Common myeloid progenitor, CD34-positive (primary cell): ENCODE data around the gene RUVBL2.

ENCODE experiments used
- CTCF ChIA-PET: fragments of 350-600 bp; sonication (Branson Sonifier 250); formaldehyde crosslinking; loops from one replicate; lab custom pipeline; 2021; ENCODE audit warnings: antibody characterized with exemption; lab: Charles Lee
- POLR2A ChIA-PET: fragments of 350-600 bp; sonication (Branson Sonifier 250); formaldehyde crosslinking; loops from one replicate; lab custom pipeline; 2021; ENCODE audit warnings: antibody characterized with exemption; lab: Charles Lee
- DNase-seq, 3 donors: peaks; one replicate each; pipeline versions ENCODE4 v3.0.0 to v3.0.0-alpha.2; 2013
- H3K27ac ChIP-seq, 2 experiments: 1 replicate in 1 of 2; 2 replicates in 1 of 2; pipeline ENCODE4 v1.7.0; 2013; ENCODE audit warnings: inconsistent platforms in 2 of 2, low read length in 2 of 2, mild to moderate bottlenecking in 2 of 2, low read depth in 1 of 2, moderate library complexity in 1 of 2; ENCODE audit not compliant: severe bottlenecking in 2 of 2, insufficient read depth in 1 of 2, poor library complexity in 1 of 2
- H3K27me3 ChIP-seq, 5 experiments: replicated peaks in 2 of 5; 1 replicate in 3 of 5; 2 replicates in 2 of 5; pipeline versions ENCODE4 v1.6.1 to v1.7.0; 2013; ENCODE audit warnings: low read length in 4 of 5, mild to moderate bottlenecking in 2 of 5, moderate library complexity in 2 of 5, inconsistent platforms in 1 of 5; ENCODE audit not compliant: insufficient read depth in 5 of 5, control insufficient read depth in 4 of 5
- H3K36me3 ChIP-seq, 4 experiments: 1 replicate in 2 of 4; 2 replicates in 2 of 4; pipeline versions ENCODE4 v1.6.1 to v1.7.0; 2013; ENCODE audit warnings: low read length in 3 of 4, control low read depth in 1 of 4, mild to moderate bottlenecking in 1 of 4; ENCODE audit not compliant: control insufficient read depth in 4 of 4, insufficient read depth in 4 of 4
- H3K4me1 ChIP-seq, 4 experiments: 1 replicate in 3 of 4; 2 replicates in 1 of 4; pipeline versions ENCODE4 v1.6.1 to v1.7.1; 2013; ENCODE audit warnings: low read length in 3 of 4, mild to moderate bottlenecking in 3 of 4, control low read depth in 1 of 4, inconsistent platforms in 1 of 4, moderate library complexity in 1 of 4; ENCODE audit not compliant: control insufficient read depth in 4 of 4, insufficient read depth in 4 of 4; ENCODE audit errors: control extremely low read depth in 1 of 4
- H3K4me3 ChIP-seq, 7 experiments: 1 replicate in 4 of 7; 2 replicates in 3 of 7; pipeline versions ENCODE4 v1.5.1 to v1.7.0; 2013; ENCODE audit warnings: mild to moderate bottlenecking in 7 of 7, low read length in 6 of 7, moderate library complexity in 6 of 7, inconsistent platforms in 2 of 7, low read depth in 2 of 7, control low read depth in 1 of 7; ENCODE audit not compliant: insufficient read depth in 4 of 7, control insufficient read depth in 1 of 7; ENCODE audit errors: extremely low read depth in 1 of 7
- H3K9me3 ChIP-seq, 5 experiments: 1 replicate in 4 of 5; 2 replicates in 1 of 5; pipeline versions ENCODE4 v1.6.1 to v1.7.1; 2013; ENCODE audit warnings: low read length in 4 of 5, mild to moderate bottlenecking in 2 of 5, inconsistent platforms in 1 of 5, low read depth in 1 of 5, moderate library complexity in 1 of 5; ENCODE audit not compliant: control insufficient read depth in 4 of 5, insufficient read depth in 2 of 5; ENCODE audit errors: control extremely low read depth in 1 of 5
- WGBS: methylation state at CpG from one replicate; pipeline ENCODE4 v1.1.5; 2013; ENCODE audit not compliant: insufficient coverage; 5-methylcytosine and 5-hydroxymethylcytosine counted together

Gene RUVBL2

DNA sequence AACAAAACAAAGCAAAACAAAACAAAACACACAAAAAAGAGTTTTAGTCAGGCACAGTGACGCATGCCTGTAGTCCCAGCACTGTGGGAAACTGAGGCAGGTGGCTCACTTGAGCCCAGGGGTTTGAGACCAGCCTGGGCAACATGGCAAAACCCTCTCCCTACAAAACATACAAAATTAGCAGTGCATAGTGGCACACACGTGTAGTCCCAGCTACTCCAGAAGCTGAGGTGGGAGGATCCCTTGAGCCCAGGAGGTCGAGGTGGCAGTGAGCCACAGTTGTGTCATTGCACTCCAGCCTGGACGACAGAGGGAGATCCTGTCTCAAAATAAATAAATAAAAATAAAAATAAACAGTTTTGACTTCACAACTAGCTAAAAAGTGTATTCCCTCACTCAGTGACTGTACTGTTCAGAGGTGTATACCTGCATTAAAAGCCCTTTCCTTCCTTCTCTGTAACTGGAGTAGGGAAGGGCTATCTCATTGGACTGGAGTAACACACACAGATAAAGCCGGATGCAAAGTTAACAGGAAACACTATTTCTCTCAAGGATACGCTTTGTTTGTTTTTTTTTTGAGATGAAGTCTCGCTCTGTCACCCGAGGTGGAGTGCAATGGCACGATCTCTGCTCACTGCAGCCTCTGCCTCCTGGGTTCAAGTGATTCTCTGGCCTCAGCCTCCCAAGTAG, 42.7 kb upstream of the RUVBL2 start:
- no peak overlapping the region for H3K27ac ChIP-seq
- peaks cover 0 to 2% (median under 1%) of the 10 kb centered on the region in 4 experiments for H3K36me3 ChIP-seq
- POLR2A ChIA-PET, result interaction anchor here (0.6 to 0.9 kb wide), 3 partner anchors 13 to 45 kb away, joined by 3 to 4 read pairs (median 3); no protein-coding TSS in a partner anchor
- 100% methylated on average over 5 of the region's 9 CpGs for WGBS
- no peak overlapping the region for H3K4me3 ChIP-seq
- H3K4me1 ChIP-seq, result peaks cover 0 to 15% (median 14%) of the 10 kb centered on the region in 4 experiments
- DNase-seq, result no peak
- no peaks in the 10 kb centered on the region for H3K27me3 ChIP-seq
- H3K9me3 ChIP-seq, result peaks cover 0 to 10% (median 9%) of the 10 kb centered on the region in 5 experiments
- CTCF ChIA-PET, result interaction anchor here (1.0 to 1.5 kb wide), 2 partner anchors 9 to 21 kb away, joined by 3 to 4 read pairs; no protein-coding TSS in a partner anchor

DNA sequence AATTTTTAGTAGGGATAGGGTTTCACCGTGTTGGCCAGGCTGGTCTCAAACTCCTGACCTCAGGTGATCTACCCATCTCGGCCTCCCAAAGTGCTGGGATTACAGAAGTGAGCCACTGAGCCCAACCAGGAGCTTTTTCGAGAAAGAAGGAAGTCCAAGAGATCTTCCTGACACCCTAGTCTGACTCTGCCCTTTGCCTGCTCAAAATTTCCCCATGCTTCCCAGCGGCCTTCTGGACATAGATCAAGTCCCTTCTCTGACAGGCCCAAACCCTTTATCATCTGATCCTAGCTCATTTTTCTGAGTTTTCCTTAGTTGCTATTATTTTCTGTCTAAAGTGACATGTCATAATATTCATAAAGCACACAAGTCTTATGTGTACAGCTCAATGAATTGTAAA, 40.5 kb upstream of the RUVBL2 start:
- H3K27ac ChIP-seq, result no peak overlapping the region
- no peak for DNase-seq
- H3K36me3 ChIP-seq, result peaks cover 0 to 9% (median 6%) of the 10 kb centered on the region in 4 experiments
- 85% methylated on average over 4 of the region's 4 CpGs for whole genome bisulfite sequencing
- no peak overlapping the region for H3K4me3 ChIP-seq
- H3K9me3 ChIP-seq, result peaks cover 0 to 2% (median 0%) of the 10 kb centered on the region in 5 experiments
- no peaks in the 10 kb centered on the region for H3K27me3 ChIP-seq
- H3K4me1 ChIP-seq, result peaks cover 0 to 19% (median 18%) of the 10 kb centered on the region in 4 experiments
- POLR2A ChIA-PET, result interaction anchor here (0.6 to 1.2 kb wide), 2 partner anchors 12 to 34 kb away, joined by 3 read pairs; partner anchors contain the start of gene FTL
- CTCF ChIA-PET, result interaction anchor here (0.7 to 1.8 kb wide), 7 partner anchors 8 to 158 kb away, joined by 3 to 6 read pairs (median 4); partner anchors contain the start of genes FTL, GYS1 and RUVBL2

DNA sequence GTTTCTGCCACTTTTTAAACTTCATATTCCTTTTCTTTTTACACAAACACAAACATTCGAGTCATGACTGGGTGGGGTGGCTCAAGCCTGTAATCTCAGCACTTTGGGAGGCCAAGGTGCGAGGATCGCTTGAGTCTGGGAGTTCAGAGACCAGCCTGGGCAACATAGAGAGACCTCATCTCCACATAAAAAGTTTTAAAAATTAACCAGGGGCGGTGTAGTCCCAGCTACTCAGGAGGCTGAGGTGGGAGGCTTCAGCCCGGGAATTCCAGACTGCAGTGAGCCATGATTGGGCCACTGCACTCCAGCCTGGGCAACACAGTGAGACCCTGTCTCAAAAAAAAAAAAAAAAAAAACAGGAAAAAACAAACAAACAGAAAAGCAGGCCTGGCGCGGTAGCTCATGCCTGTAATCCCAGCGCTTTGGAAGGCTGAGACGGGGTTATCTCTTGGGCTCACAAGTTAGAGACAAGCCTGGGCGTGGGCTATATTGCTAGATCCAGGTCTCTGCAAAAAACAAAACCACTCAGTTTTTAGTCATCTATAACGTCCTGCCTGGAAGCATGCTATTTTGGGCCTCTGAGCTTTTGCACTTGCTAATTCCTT, 39.6 kb upstream of the RUVBL2 start:
- POLR2A ChIA-PET, result interaction anchor here (0.6 to 1.4 kb wide), 3 partner anchors 10 to 82 kb away, joined by 3 to 8 read pairs (median 3); partner anchors contain the start of gene PPP1R15A
- Histone ChIP-seq H3K4me3 (peak overlapping the region; percentile 75 to 95 (median 91)), H3K27ac (peak overlapping the region in 1 of 2 experiments; percentile 83)

DNA sequence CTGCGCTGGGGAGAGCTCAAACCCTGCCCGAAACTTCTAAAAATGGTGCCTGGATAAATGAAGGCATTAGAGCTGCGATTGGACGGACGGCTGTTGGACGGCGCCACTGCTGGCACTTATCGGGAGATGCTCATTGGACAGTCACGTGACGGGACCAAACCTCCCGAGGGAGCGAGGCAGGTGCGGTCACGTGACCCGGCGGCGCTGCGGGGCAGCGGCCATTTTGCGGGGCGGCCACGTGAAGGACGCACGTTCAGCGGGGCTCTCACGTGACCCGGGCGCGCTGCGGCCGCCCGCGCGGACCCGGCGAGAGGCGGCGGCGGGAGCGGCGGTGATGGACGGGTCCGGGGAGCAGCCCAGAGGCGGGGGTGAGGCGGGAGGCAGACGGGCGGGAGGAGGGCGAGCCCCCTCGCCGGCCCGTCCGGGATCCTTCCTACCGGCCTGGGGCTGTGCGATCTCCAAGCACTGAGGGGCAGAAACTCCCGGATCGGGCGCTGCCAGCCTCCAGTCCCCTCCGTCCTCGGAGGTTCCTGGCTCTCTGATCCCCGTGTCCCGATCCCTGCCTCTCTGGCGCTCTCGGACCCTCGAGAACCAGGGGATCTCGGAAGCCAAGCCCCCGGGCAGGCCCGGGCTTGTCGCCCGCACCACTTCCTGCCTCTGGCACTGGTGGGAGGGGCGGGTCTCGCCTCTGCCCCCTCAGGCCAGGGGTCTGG, 38.9 kb upstream of the RUVBL2 start, which contains the start of gene BAX:
BAX (plus strand) TSS at position 281 of the 713 bp plus-strand sequence; CDS start at position 335, 54 bp downstream.
- Histone ChIP-seq H3K27ac (peak within 1 kb of the TSS; percentile 72 to 83), H3K27me3 (no peaks in the 10 kb centered on the region), H3K4me3 (peak within 1 kb of the TSS; percentile 75 to 95 (median 91)), H3K9me3 (no peaks in the 10 kb centered on the region), H3K36me3 (peaks cover 2 to 11% (median 6%) of the 10 kb centered on the region in 4 experiments), H3K4me1 (peaks cover 0 to 19% (median 18%) of the 10 kb centered on the region in 4 experiments)
- 0% methylated on average over 55 of the region's 71 CpGs for WGBS
- CTCF ChIA-PET, result interaction anchor here (0.6 to 1.8 kb wide), 7 partner anchors 10 to 167 kb away, joined by 3 to 6 read pairs (median 4); partner anchors contain the start of gene FTL
- peak; percentile 84 to 89 (median 86) for DNase-seq
- POLR2A ChIA-PET, result interaction anchor here (0.6 to 1.9 kb wide), 4 partner anchors 9 to 83 kb away, joined by 3 to 8 read pairs (median 4); partner anchors contain the start of gene PPP1R15A

More for the DNA sequence above, 39.6 kb upstream of the RUVBL2 start:
- 89% methylated on average over 7 of the region's 11 CpGs for WGBS
- no peaks in the 10 kb centered on the region for H3K27me3 ChIP-seq
- DNase-seq, result no peak
- peaks cover 2 to 11% (median 6%) of the 10 kb centered on the region in 4 experiments for H3K36me3 ChIP-seq
- H3K9me3 ChIP-seq, result no peaks in the 10 kb centered on the region
- peaks cover 0 to 19% (median 18%) of the 10 kb centered on the region in 4 experiments for H3K4me1 ChIP-seq
- CTCF ChIA-PET, result interaction anchor here (1.1 to 1.8 kb wide), 6 partner anchors 9 to 166 kb away, joined by 3 to 6 read pairs (median 5); partner anchors contain the start of gene FTL

DNA sequence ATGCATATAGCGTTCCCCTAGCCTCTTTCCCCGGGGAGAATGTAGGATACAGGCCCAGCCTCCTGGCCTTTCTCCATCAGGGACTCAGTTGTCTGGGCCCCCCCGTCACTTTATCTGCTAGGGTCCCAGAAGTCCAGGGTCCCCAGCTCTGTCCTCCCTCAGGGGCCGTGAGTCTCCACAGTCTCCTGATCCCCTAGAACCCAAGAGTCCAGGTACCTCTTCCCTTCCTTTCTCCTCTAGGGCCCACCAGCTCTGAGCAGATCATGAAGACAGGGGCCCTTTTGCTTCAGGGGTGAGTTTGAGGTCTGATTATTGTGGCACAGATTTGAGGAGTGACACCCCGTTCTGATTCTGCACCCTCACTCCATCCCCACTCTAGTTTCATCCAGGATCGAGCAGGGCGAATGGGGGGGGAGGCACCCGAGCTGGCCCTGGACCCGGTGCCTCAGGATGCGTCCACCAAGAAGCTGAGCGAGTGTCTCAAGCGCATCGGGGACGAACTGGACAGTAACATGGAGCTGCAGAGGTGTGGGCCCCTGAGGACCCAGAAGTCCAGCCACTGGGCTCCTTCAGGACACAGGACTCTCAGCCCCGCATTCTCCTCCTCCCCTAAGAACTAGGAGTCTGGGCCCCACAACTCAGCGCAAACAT, 38.3 kb upstream of the RUVBL2 start:
- peaks cover 0 to 21% (median 18%) of the 10 kb centered on the region in 4 experiments for H3K4me1 ChIP-seq
- CTCF ChIA-PET, result interaction anchor here (0.6 to 1.3 kb wide), 3 partner anchors 15 to 82 kb away, joined by 3 to 5 read pairs (median 3); no protein-coding TSS in a partner anchor

DNA sequence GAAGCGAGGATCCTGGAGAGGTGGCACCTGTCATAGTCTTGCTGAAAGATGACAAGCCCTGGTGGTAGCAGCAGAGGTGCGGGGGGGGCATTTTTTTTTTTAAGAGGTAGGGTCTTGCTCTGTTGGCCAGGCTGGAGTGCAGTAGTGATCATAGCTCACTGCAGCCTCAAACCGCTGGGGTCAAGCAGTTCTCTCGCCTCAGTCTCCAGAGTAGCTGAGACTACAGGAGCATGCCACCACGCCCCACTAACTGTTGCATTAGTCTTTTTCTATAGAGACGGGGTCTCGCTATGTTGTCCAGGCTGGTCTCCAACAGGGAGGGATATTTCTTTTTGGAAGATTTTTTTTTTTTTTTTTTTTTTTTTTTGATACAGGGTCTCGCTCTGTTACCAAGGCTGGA, 35.7 kb upstream of the RUVBL2 start:
- CTCF ChIA-PET, result interaction anchor here (1.0 to 1.4 kb wide), 2 partner anchors 15 to 84 kb away, joined by 3 to 4 read pairs; no protein-coding TSS in a partner anchor

More for the DNA sequence above, 38.3 kb upstream of the RUVBL2 start:
- Histone ChIP-seq H3K4me3 (peak overlapping the region; percentile 75 to 95 (median 91)), H3K27me3 (no peaks in the 10 kb centered on the region), H3K36me3 (peaks cover 2 to 11% (median 6%) of the 10 kb centered on the region in 4 experiments), H3K9me3 (no peaks in the 10 kb centered on the region), H3K27ac (peak overlapping the region; percentile 72 to 83)
- no peak for DNase-seq
- 77% methylated on average over 12 of the region's 16 CpGs for WGBS
- POLR2A ChIA-PET, result interaction anchor here (1.4 to 1.9 kb wide), 2 partner anchors 9 to 15 kb away, joined by 5 to 8 read pairs; no protein-coding TSS in a partner anchor

More for the DNA sequence above, 35.7 kb upstream of the RUVBL2 start:
- Histone ChIP-seq H3K4me3 (no peak overlapping the region), H3K36me3 (peaks cover 2 to 17% (median 7%) of the 10 kb centered on the region in 4 experiments), H3K9me3 (no peaks in the 10 kb centered on the region), H3K27ac (no peak overlapping the region), H3K27me3 (no peaks in the 10 kb centered on the region), H3K4me1 (peaks cover 0 to 38% (median 36%) of the 10 kb centered on the region in 4 experiments)
- DNase-seq, result no peak
- WGBS, result 90% methylated on average over 5 of the region's 8 CpGs
- POLR2A ChIA-PET, result no interaction called here
